WTC11 (cell line): ENCODE measurements around the gene TEX19. TPM values are rescaled to one million over a fixed set of nuclear protein-coding genes. Genes with fewer than 3 reads are reported as not detected.

Experiments used
- ATAC-seq: fragments of 200-7000 bp; cut with Tn5 transposase; 2 replicates; pipeline ENCODE4 v1.10.0; 2021; ENCODE audit warnings: mild to moderate bottlenecking, moderate library complexity
- CTCF ChIA-PET: fragments of 300-600 bp; sonication (Branson Sonifier 250); formaldehyde crosslinking; loops from one replicate; lab custom pipeline; 2021; ENCODE audit warnings: antibody characterized with exemption; lab: Charles Lee
- POLR2A ChIA-PET: fragments of 350-600 bp; sonication (Branson Sonifier 250); formaldehyde crosslinking; loops from one replicate; lab custom pipeline; 2021; ENCODE audit warnings: antibody characterized with exemption; lab: Charles Lee
- DNase-seq: peaks from one replicate; pipeline ENCODE4 v3.0.0; 2021; ENCODE audit warnings: low spot score
- H3K27ac Mint-ChIP-seq: 2 replicates; pipeline ENCODE4 v1.8.0; 2021; ENCODE audit warnings: mixed read lengths
- H3K27me3 Mint-ChIP-seq: 2 replicates; pipeline ENCODE4 v1.8.0; 2021; ENCODE audit warnings: low read depth, mild to moderate bottlenecking, moderate library complexity, mixed read lengths
- H3K36me3 Mint-ChIP-seq: 2 replicates; pipeline ENCODE4 v1.8.0; 2021; ENCODE audit warnings: mixed read lengths
- H3K4me1 Mint-ChIP-seq: 2 replicates; pipeline ENCODE4 v1.8.0; 2022; ENCODE audit warnings: mixed read lengths
- H3K4me3 Mint-ChIP-seq: 2 replicates; pipeline ENCODE4 v1.8.0; 2021; ENCODE audit warnings: mild to moderate bottlenecking, moderate library complexity, mixed read lengths
- H3K9me3 Mint-ChIP-seq: 2 replicates; pipeline ENCODE4 v1.8.0; 2021; ENCODE audit warnings: mixed read lengths
- AFF4 ChIP-seq: sonication (generic); formaldehyde crosslinking; IDR thresholded peaks from 2 replicates; pipeline ENCODE4 v1.8.1; 2023; ENCODE audit warnings: mild to moderate bottlenecking, missing genetic modification reagents, borderline replicate concordance
- CREB1 ChIP-seq: sonication (generic); formaldehyde crosslinking; IDR thresholded peaks from 2 replicates; pipeline ENCODE4 v1.8.0; 2023; ENCODE audit warnings: mild to moderate bottlenecking, missing genetic modification reagents
- CREM ChIP-seq: sonication (generic); formaldehyde crosslinking; IDR thresholded peaks from 2 replicates; pipeline ENCODE4 v1.8.1; 2022; ENCODE audit warnings: mild to moderate bottlenecking, missing genetic modification reagents, moderate library complexity
- FOXP4 ChIP-seq: sonication (generic); formaldehyde crosslinking; IDR thresholded peaks from 2 replicates; pipeline ENCODE4 v1.8.0; 2022; ENCODE audit warnings: mild to moderate bottlenecking, missing genetic modification reagents
- GRHL2 ChIP-seq: fragments of 250-450 bp; sonication (Bioruptor Pico); IDR thresholded peaks from 2 replicates; pipeline ENCODE4 v1.8.0; 2022; ENCODE audit warnings: mild to moderate bottlenecking, moderate library complexity; ENCODE audit not compliant: insufficient replicate concordance, severe bottlenecking
- GTF2I ChIP-seq: fragments of 250-450 bp; sonication (Bioruptor Pico); conservative IDR thresholded peaks from 2 replicates; pipeline ENCODE4 v1.4.0; 2021; ENCODE audit warnings: mild to moderate bottlenecking
- IRF2 ChIP-seq: sonication (generic); formaldehyde crosslinking; IDR thresholded peaks from 2 replicates; pipeline ENCODE4 v1.8.0; 2022; ENCODE audit warnings: low read depth, missing genetic modification reagents, borderline replicate concordance
- MAX ChIP-seq: sonication (generic); formaldehyde crosslinking; IDR thresholded peaks from 2 replicates; pipeline ENCODE4 v1.8.0; 2022; ENCODE audit warnings: mild to moderate bottlenecking, missing genetic modification reagents
- MXD4 ChIP-seq: fragments of 250-450 bp; sonication (Bioruptor Pico); IDR thresholded peaks from 2 replicates; pipeline ENCODE4 v1.8.0; 2021; ENCODE audit warnings: mild to moderate bottlenecking, moderate library complexity, borderline replicate concordance
- MYBL2 ChIP-seq: sonication (generic); formaldehyde crosslinking; IDR thresholded peaks from 2 replicates; pipeline ENCODE4 v1.8.1; 2023; ENCODE audit warnings: mild to moderate bottlenecking, moderate library complexity, missing genetic modification reagents
- NFYB ChIP-seq: sonication (generic); formaldehyde crosslinking; conservative IDR thresholded peaks from 2 replicates; pipeline ENCODE4 v1.8.0; 2022; ENCODE audit warnings: low read depth, missing genetic modification reagents
- NR1H2 ChIP-seq: sonication (generic); formaldehyde crosslinking; IDR thresholded peaks from 2 replicates; pipeline ENCODE4 v1.9.0; 2021; ENCODE audit warnings: mild to moderate bottlenecking, moderate library complexity, missing genetic modification reagents
- PRRX2 ChIP-seq: fragments of 250-450 bp; sonication (Bioruptor Pico); IDR thresholded peaks from 2 replicates; pipeline ENCODE4 v1.8.0; 2021; ENCODE audit warnings: mild to moderate bottlenecking
- TCF7 ChIP-seq: sonication (generic); formaldehyde crosslinking; IDR thresholded peaks from 2 replicates; pipeline ENCODE4 v1.8.0; 2022; ENCODE audit warnings: mild to moderate bottlenecking, low read depth, missing genetic modification reagents, moderate library complexity
- TEAD1 ChIP-seq: sonication (generic); formaldehyde crosslinking; IDR thresholded peaks from 2 replicates; pipeline ENCODE4 v1.8.0; 2022; ENCODE audit warnings: mild to moderate bottlenecking, missing genetic modification reagents
- TEAD4 ChIP-seq: sonication (generic); formaldehyde crosslinking; IDR thresholded peaks from 2 replicates; pipeline ENCODE4 v1.8.0; 2022; ENCODE audit warnings: mild to moderate bottlenecking, missing genetic modification reagents
- ZBTB43 ChIP-seq: sonication (generic); formaldehyde crosslinking; IDR thresholded peaks from 2 replicates; pipeline ENCODE4 v1.8.1; 2023; ENCODE audit warnings: mild to moderate bottlenecking, missing genetic modification reagents
- ZNF232 ChIP-seq: sonication (generic); formaldehyde crosslinking; IDR thresholded peaks from 2 replicates; pipeline ENCODE4 v1.8.0; 2022; ENCODE audit warnings: mild to moderate bottlenecking, missing genetic modification reagents
- ZNF317 ChIP-seq: sonication (generic); formaldehyde crosslinking; IDR thresholded peaks from 2 replicates; pipeline ENCODE4 v1.8.1; 2023; ENCODE audit warnings: low read depth, mild to moderate bottlenecking, moderate library complexity, missing genetic modification reagents, borderline replicate concordance
- ZNF425 ChIP-seq: fragments of 250-450 bp; sonication (Bioruptor Pico); conservative IDR thresholded peaks from 2 replicates; pipeline ENCODE4 v1.9.0; 2021; ENCODE audit warnings: mild to moderate bottlenecking
- total RNA-seq: library from RNA; stranded (reverse); gene quantifications from 3 replicates; pipeline ENCODE4 v1.2.3, GENCODE V29; 2021

The TEX19 gene
- total RNA-seq, 1 experiment from 2014 or later = 1.4 TPM

- Mint-ChIP-seq H3K9me3 (no peaks in the 10 kb centered on the region), H3K4me3 (no peak overlapping the region), H3K27ac (no peak overlapping the region), H3K4me1 (no peaks in the 10 kb centered on the region), H3K27me3 (peaks cover 52% of the 10 kb centered on the region), H3K36me3 (no peaks in the 10 kb centered on the region)
- ATAC-seq (peak; percentile 26), DNase-seq (no peak)
- ChIA-PET POLR2A (interaction anchor here (0.5 kb wide), 1 partner anchor 26 kb away, joined by 3 read pairs; no protein-coding TSS in a partner anchor), CTCF (interaction anchor here (1.0 kb wide), 1 partner anchor 17 kb away, joined by 3 read pairs; no protein-coding TSS in a partner anchor)
- TF ChIP-seq AFF4 (CRISPR knock-in tag) = no peak
- TF ChIP-seq TCF7 (CRISPR knock-in tag) = 0 out of 2 replicates have a peak, but pooled peaks have one; percentile 0
- no peak for TF ChIP-seq NR1H2
Measured at GRCh38 chr17:82374626-82375331, 15.7 kb downstream of the TEX19 start.

GRCh38 chr17:82375359-82376041 lies 16.5 kb downstream of the TEX19 start:
- TF ChIP-seq TEAD4 (CRISPR knock-in tag) (no peak), FOXP4 (CRISPR knock-in tag) (no peak), ZNF317 (no peak), GRHL2 (CRISPR knock-in tag) (no peak), ZBTB43 (CRISPR knock-in tag) (no peak), PRRX2 (CRISPR knock-in tag) (no peak), TEAD1 (CRISPR knock-in tag) (no peak), CREB1 (CRISPR knock-in tag) (no peak), MYBL2 (CRISPR knock-in tag) (no peak), GTF2I (CRISPR knock-in tag) (no peak), MXD4 (CRISPR knock-in tag) (no peak), ZNF232 (CRISPR knock-in tag) (no peak), MAX (CRISPR knock-in tag) (no peak), ZNF425 (CRISPR knock-in tag) (no peak), NFYB (CRISPR knock-in tag) (no peak), IRF2 (CRISPR knock-in tag) (no peak), CREM (CRISPR knock-in tag) (no peak)
- CTCF ChIA-PET = interaction anchor here (0.9 kb wide), 1 partner anchor 24 kb away, joined by 3 read pairs; no protein-coding TSS in a partner anchor
- no peaks in the 10 kb centered on the region for H3K36me3 Mint-ChIP-seq
- POLR2A ChIA-PET = no interaction called here
- no peak overlapping the region for H3K27ac Mint-ChIP-seq
- no peaks in the 10 kb centered on the region for H3K9me3 Mint-ChIP-seq
- peaks cover 46% of the 10 kb centered on the region for H3K27me3 Mint-ChIP-seq
- H3K4me1 Mint-ChIP-seq = no peaks in the 10 kb centered on the region
- H3K4me3 Mint-ChIP-seq = no peak overlapping the region
- no peak for ATAC-seq
- DNase-seq = no peak
